Type B pancreatic cell (in vitro differentiated cells): ENCODE data around the gene GRIP1. TPM values are rescaled to one million over a fixed set of nuclear protein-coding genes. Genes with fewer than 3 reads are reported as not detected.

Experiments
- DNase-seq: peaks from one replicate; pipeline ENCODE4 v3.0.0; 2021; ENCODE audit warnings: mixed read lengths; ENCODE audit not compliant: unreplicated experiment; ENCODE audit errors: extremely low spot score
- H3K27ac Mint-ChIP-seq: 2 replicates; pipeline ENCODE4 v1.8.0; 2021; ENCODE audit warnings: mild to moderate bottlenecking, mixed read lengths
- H3K27me3 Mint-ChIP-seq: 2 replicates; pipeline ENCODE4 v1.8.0; 2021; ENCODE audit warnings: mixed read lengths
- H3K36me3 Mint-ChIP-seq: 2 replicates; pipeline ENCODE4 v1.8.0; 2021; ENCODE audit warnings: mixed read lengths
- H3K4me1 Mint-ChIP-seq: one replicate; pipeline ENCODE4 v1.8.0; 2021; ENCODE audit warnings: mixed read lengths; ENCODE audit not compliant: unreplicated experiment
- H3K4me3 Mint-ChIP-seq: 2 replicates; pipeline ENCODE4 v1.8.0; 2021; ENCODE audit warnings: mild to moderate bottlenecking, mixed read lengths
- H3K9me3 Mint-ChIP-seq: 2 replicates; pipeline ENCODE4 v1.8.0; 2021; ENCODE audit warnings: mixed read lengths
- CTCF ChIP-seq: fragments of 200-600 bp; sonication (generic); conservative IDR thresholded peaks from 2 replicates; pipeline ENCODE4 v1.5.0; 2021; ENCODE audit warnings: antibody characterized with exemption, mild to moderate bottlenecking
- total RNA-seq: library from RNA; stranded (reverse); gene quantifications from 2 replicates; pipeline ENCODE4 v1.2.1, GENCODE V29; 2021; ENCODE audit warnings: low replicate concordance

The GRIP1 gene
- total RNA-seq, 1 donor from 2014 or later: 29.0 TPM

- H3K4me1 Mint-ChIP-seq: peaks cover 3% of the 10 kb centered on the region
- H3K4me3 Mint-ChIP-seq: no peak overlapping the region
- no peak for TF ChIP-seq CTCF
- no peaks in the 10 kb centered on the region for H3K36me3 Mint-ChIP-seq
- H3K9me3 Mint-ChIP-seq: no peaks in the 10 kb centered on the region
- H3K27ac Mint-ChIP-seq: no peak overlapping the region
- peaks cover 3% of the 10 kb centered on the region for H3K27me3 Mint-ChIP-seq
- DNase-seq: no peak
These were observed 75.4 kb downstream of the GRIP1 start for GRCh38 chr12:66603461-66603860.

- no peaks in the 10 kb centered on the region for H3K36me3 Mint-ChIP-seq
- H3K9me3 Mint-ChIP-seq: no peaks in the 10 kb centered on the region
- H3K27ac Mint-ChIP-seq: no peak overlapping the region
- peaks cover 3% of the 10 kb centered on the region for H3K27me3 Mint-ChIP-seq
- TF ChIP-seq CTCF: no peak
- H3K4me3 Mint-ChIP-seq: no peak overlapping the region
- H3K4me1 Mint-ChIP-seq: peaks cover 3% of the 10 kb centered on the region
- no peak for DNase-seq
These were observed 76.3 kb downstream of the GRIP1 start for GRCh38 chr12:66602483-66603143.

GRCh38 chr12:66600903-66601302, 78.0 kb downstream of the GRIP1 start:
- Mint-ChIP-seq H3K4me3 (no peak overlapping the region), H3K4me1 (peaks cover 3% of the 10 kb centered on the region), H3K27me3 (no peaks in the 10 kb centered on the region), H3K27ac (no peak overlapping the region), H3K36me3 (no peaks in the 10 kb centered on the region), H3K9me3 (no peaks in the 10 kb centered on the region)
- no peak for DNase-seq
- TF ChIP-seq CTCF: no peak

- peaks cover 3% of the 10 kb centered on the region for H3K4me1 Mint-ChIP-seq
- no peak for TF ChIP-seq CTCF
These were observed 79.1 kb downstream of the GRIP1 start for GRCh38 chr12:66599816-66600215.

GRCh38 chr12:66598608-66599007, 80.3 kb downstream of the GRIP1 start:
- TF ChIP-seq CTCF: no peak
- no peak for DNase-seq
- Mint-ChIP-seq H3K4me1 (peaks cover 3% of the 10 kb centered on the region), H3K27me3 (no peaks in the 10 kb centered on the region), H3K36me3 (no peaks in the 10 kb centered on the region), H3K4me3 (no peak overlapping the region), H3K9me3 (no peaks in the 10 kb centered on the region), H3K27ac (no peak overlapping the region)

More at GRCh38 chr12:66599816-66600215, 79.1 kb downstream of the GRIP1 start:
- no peak for DNase-seq
- Mint-ChIP-seq H3K27me3 (no peaks in the 10 kb centered on the region), H3K27ac (no peak overlapping the region), H3K4me3 (no peak overlapping the region), H3K9me3 (no peaks in the 10 kb centered on the region), H3K36me3 (no peaks in the 10 kb centered on the region)
